Natural killer cell (primary cell): ENCODE measurements around the gene CES2. TPM values are rescaled to one million over a fixed set of nuclear protein-coding genes. Genes with fewer than 3 reads are reported as not detected.

Experiments
- ATAC-seq, 3 donors: fragments of 150-1000 bp in 2 of 3; fragments of 200-7000 bp in 1 of 3; cut with Tn5 transposase; 1 replicate in 1 of 3; 2 replicates in 2 of 3; pipeline ENCODE4 v1.10.0; 2021; ENCODE audit warnings: mild to moderate bottlenecking in 2 of 3, moderate library complexity in 2 of 3
- DNase-seq, 2 donors: peaks; one replicate each; pipeline versions ENCODE4 v3.0.0 to v3.0.0-alpha.2; 2013 to 2021; ENCODE audit warnings: mixed read lengths in 1 of 2
- H3K27ac ChIP-seq: one replicate; pipeline ENCODE4 v1.5.1; 2013; ENCODE audit warnings: mild to moderate bottlenecking, low read length
- H3K27me3 ChIP-seq: one replicate; pipeline ENCODE4 v1.6.1; 2013; ENCODE audit warnings: low read length; ENCODE audit not compliant: control insufficient read depth, insufficient read depth
- H3K36me3 ChIP-seq: one replicate; pipeline ENCODE4 v1.6.1; 2013; ENCODE audit warnings: low read length; ENCODE audit not compliant: control insufficient read depth, insufficient read depth
- H3K4me1 ChIP-seq: one replicate; pipeline ENCODE4 v1.6.1; 2013; ENCODE audit warnings: low read length; ENCODE audit not compliant: control insufficient read depth, insufficient read depth
- H3K4me3 ChIP-seq: one replicate; pipeline ENCODE4 v1.5.1; 2013; ENCODE audit warnings: low read length
- H3K9me3 ChIP-seq: one replicate; pipeline ENCODE4 v1.6.1; 2013; ENCODE audit warnings: low read length; ENCODE audit not compliant: control insufficient read depth, insufficient read depth
- H3K27ac Mint-ChIP-seq, 2 donors: one replicate each; pipeline ENCODE4 v1.8.0; 2022; ENCODE audit warnings: mild to moderate bottlenecking in 2 of 2, mixed read lengths in 2 of 2, moderate library complexity in 1 of 2
- H3K27me3 Mint-ChIP-seq, 2 donors: one replicate each; pipeline ENCODE4 v1.8.0; 2022; ENCODE audit warnings: low read depth in 2 of 2, mixed read lengths in 2 of 2
- H3K36me3 Mint-ChIP-seq: one replicate; pipeline ENCODE4 v1.8.0; 2022; ENCODE audit warnings: mixed read lengths
- H3K4me1 Mint-ChIP-seq, 2 donors: one replicate each; pipeline ENCODE4 v1.8.0; 2022; ENCODE audit warnings: mixed read lengths in 2 of 2
- H3K4me3 Mint-ChIP-seq: one replicate; pipeline ENCODE4 v1.8.0; 2022; ENCODE audit warnings: mild to moderate bottlenecking, moderate library complexity, mixed read lengths
- H3K9me3 Mint-ChIP-seq, 2 donors: one replicate each; pipeline ENCODE4 v1.8.0; 2022; ENCODE audit warnings: mixed read lengths in 2 of 2
- CTCF ChIP-seq: fragments of 200-600 bp; IDR thresholded peaks from one replicate; pipeline ENCODE4 v1.8.0; 2022; ENCODE audit warnings: antibody characterized with exemption
- WGBS: methylation state at CpG from one replicate; pipeline ENCODE4 v1.1.7; 2013; ENCODE audit warnings: missing lambda C conversion rate; ENCODE audit not compliant: insufficient coverage; 5-methylcytosine and 5-hydroxymethylcytosine counted together
- intact Hi-C: fragments of 100-400 bp; cut with micrococcal nuclease; formaldehyde crosslinking; loops from one replicate; pipeline ENCODE4 v1.14.2; 2022
- total RNA-seq, 4 donors: library from RNA; stranded (reverse); fragments of 120-200 nt in 1 of 4; gene quantifications; one replicate each; pipeline versions ENCODE4 v1.2.3 to v1.2.4, GENCODE V29; 2013 to 2022

The CES2 gene
- total RNA-seq, 3 donors from 2014 or later (not counting 1 experiment from before 2014, with no cell fraction given): 26.9 to 33.6 (median 33.1) TPM

DNA sequence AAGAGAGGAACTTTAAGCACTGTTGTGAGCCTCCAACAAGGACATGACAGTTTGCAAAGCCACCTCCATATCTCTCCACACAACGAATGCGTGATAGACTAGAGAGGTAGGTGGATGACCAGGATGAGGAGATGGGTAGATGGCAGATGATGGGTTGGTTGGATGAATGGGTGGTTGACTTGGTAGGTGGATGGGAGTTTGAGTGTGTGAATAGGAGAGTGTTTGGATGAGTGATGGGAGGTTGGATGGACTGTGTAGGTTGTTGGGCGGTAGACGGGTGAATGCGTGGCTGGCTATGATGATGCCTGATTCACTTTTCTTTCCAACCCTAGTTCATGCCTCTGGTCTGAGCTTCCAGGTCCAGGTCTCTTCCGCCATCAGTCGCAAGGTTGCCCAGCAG, 20.8 kb upstream of the CES2 start:
- Histone ChIP-seq H3K27ac (no peak overlapping the region), H3K4me3 (no peak overlapping the region)
- H3K9me3 Mint-ChIP-seq: no peaks in the 10 kb centered on the region

GRCh38 chr16:66915041-66915440, 20.3 kb upstream of the CES2 start:
- 85% methylated on average over 6 of the region's 7 CpGs for WGBS
- Histone ChIP-seq H3K4me3 (no peak overlapping the region), H3K36me3 (no peaks in the 10 kb centered on the region), H3K9me3 (no peaks in the 10 kb centered on the region), H3K27me3 (peaks cover under 1% of the 10 kb centered on the region), H3K27ac (no peak overlapping the region), H3K4me1 (no peaks in the 10 kb centered on the region)
- Mint-ChIP-seq H3K27me3 (peaks cover 0 to 6% of the 10 kb centered on the region in 2 donors), H3K36me3 (no peaks in the 10 kb centered on the region), H3K4me1 (no peaks in the 10 kb centered on the region), H3K4me3 (no peak overlapping the region), H3K9me3 (no peaks in the 10 kb centered on the region), H3K27ac (no peak overlapping the region)
- intact Hi-C loops: no loop called here
- no peak for ATAC-seq
- no peak for TF ChIP-seq CTCF
- DNase-seq: no peak

More for the DNA sequence above, 20.8 kb upstream of the CES2 start:
- peaks cover 0 to 6% of the 10 kb centered on the region in 2 donors for H3K27me3 Mint-ChIP-seq
- DNase-seq (no peak), ATAC-seq (no peak)
- intact Hi-C loops: no loop called here
- over 99% methylated on average over 7 of the region's 7 CpGs for WGBS
- no peak overlapping the region for H3K4me3 Mint-ChIP-seq
- no peaks in the 10 kb centered on the region for H3K36me3 Mint-ChIP-seq
- H3K27ac Mint-ChIP-seq: no peak overlapping the region
- no peaks in the 10 kb centered on the region for H3K4me1 Mint-ChIP-seq
- no peak for TF ChIP-seq CTCF
- H3K9me3 ChIP-seq: no peaks in the 10 kb centered on the region
- no peaks in the 10 kb centered on the region for H3K27me3 ChIP-seq
- no peaks in the 10 kb centered on the region for H3K4me1 ChIP-seq
- H3K36me3 ChIP-seq: no peaks in the 10 kb centered on the region

GRCh38 chr16:66916518-66916917, 18.8 kb upstream of the CES2 start:
- Mint-ChIP-seq H3K4me3 (no peak overlapping the region), H3K4me1 (no peaks in the 10 kb centered on the region), H3K27ac (no peak overlapping the region), H3K27me3 (peaks cover 0 to 13% of the 10 kb centered on the region in 2 donors), H3K9me3 (no peaks in the 10 kb centered on the region), H3K36me3 (no peaks in the 10 kb centered on the region)
- no peak overlapping the region for H3K4me3 ChIP-seq
- 87% methylated on average over 6 of the region's 6 CpGs for WGBS
- H3K27me3 ChIP-seq: peaks cover 6% of the 10 kb centered on the region
- TF ChIP-seq CTCF: no peak
- ATAC-seq: no peak
- no peaks in the 10 kb centered on the region for H3K4me1 ChIP-seq
- H3K9me3 ChIP-seq: no peaks in the 10 kb centered on the region
- intact Hi-C loops: no loop called here
- H3K27ac ChIP-seq: no peak overlapping the region
- DNase-seq: no peak
- no peaks in the 10 kb centered on the region for H3K36me3 ChIP-seq

GRCh38 chr16:66917741-66918140, 17.6 kb upstream of the CES2 start:
- peaks cover 6% of the 10 kb centered on the region for H3K27me3 ChIP-seq
- no peaks in the 10 kb centered on the region for H3K9me3 ChIP-seq
- H3K27ac Mint-ChIP-seq: no peak overlapping the region
- 90% methylated on average over 8 of the region's 9 CpGs for WGBS
- H3K4me3 Mint-ChIP-seq: no peak overlapping the region
- H3K36me3 Mint-ChIP-seq: no peaks in the 10 kb centered on the region
- ATAC-seq (no peak), DNase-seq (no peak)
- no peak overlapping the region for H3K27ac ChIP-seq
- no peaks in the 10 kb centered on the region for H3K4me1 ChIP-seq
- H3K4me3 ChIP-seq: no peak overlapping the region
- no peak for TF ChIP-seq CTCF
- H3K27me3 Mint-ChIP-seq: peaks cover 0 to 13% of the 10 kb centered on the region in 2 donors
- intact Hi-C loops: no loop called here
- H3K9me3 Mint-ChIP-seq: no peaks in the 10 kb centered on the region
- no peaks in the 10 kb centered on the region for H3K4me1 Mint-ChIP-seq
- no peaks in the 10 kb centered on the region for H3K36me3 ChIP-seq
